Measurements from ENCODE around the gene KPTN.

GRCh38 chr19:47427241-47428176 is 56.5 kb downstream of the KPTN start:
- no peak for TF ChIP-seq EZH2phosphoT487 (IDR thresholded peaks at IDR 0.05; ENCODE audit: borderline replicate concordance, low read length)
- no peak for TF ChIP-seq EZH2 (IDR thresholded peaks at IDR 0.05; ENCODE audit: low read length, unreplicated experiment)

All from PC-3 (cell line).